ENCODE data around the gene MTHFD1.

DNA sequence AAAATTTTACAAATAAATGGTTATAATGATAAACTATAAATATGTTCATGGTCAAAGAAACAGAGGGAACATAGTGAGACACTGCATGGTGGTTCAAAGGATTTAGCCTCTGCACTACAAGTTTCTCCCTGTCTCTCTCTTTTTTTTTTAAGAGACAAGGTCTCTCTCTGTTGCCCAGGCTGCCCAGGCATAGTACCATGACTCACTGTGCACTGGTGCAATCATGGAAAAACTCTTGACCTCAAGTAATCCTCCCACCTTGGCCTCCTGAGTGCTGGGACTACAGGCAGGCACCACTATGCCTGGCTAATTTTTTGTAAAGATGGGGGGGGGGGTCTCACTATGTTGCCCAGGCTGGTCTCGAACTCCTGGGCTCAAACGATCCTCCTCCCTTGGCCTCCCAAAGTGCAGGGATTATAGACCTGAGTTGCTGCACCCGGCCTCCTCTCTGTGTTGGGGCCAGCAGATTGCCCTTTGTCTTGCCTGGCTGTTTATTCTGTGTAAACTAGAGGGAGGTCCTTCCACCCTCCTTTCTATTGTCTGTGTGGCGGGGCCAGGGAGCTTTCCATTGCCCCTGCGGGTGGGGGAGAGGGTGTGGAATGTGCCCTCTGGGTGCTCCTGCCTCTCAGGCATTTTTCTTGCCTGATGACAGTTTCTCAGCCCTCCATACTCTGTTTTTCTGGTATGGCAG lies 22.1 kb downstream of the MTHFD1 start:
- TF ChIP-seq CTCF (IDR thresholded peaks at IDR 0.05) (no peak), POLR2A (IDR thresholded peaks at IDR 0.05) (no peak)

Measured in heart left ventricle (tissue), 13 donors.